HL-60 (cell line): Measurements from ENCODE around the gene SSR2.

Experiments used
- GABPA ChIP-seq: IDR thresholded peaks from 2 replicates; pipeline ENCODE4 v1.6.1; 2012; ENCODE audit warnings: low read depth
- POLR2AphosphoS5 ChIP-seq: IDR thresholded peaks from 2 replicates; pipeline ENCODE4 v1.6.1; 2012; ENCODE audit warnings: low read depth
- TF ChIP-seq, protein P1 (sequence below): IDR thresholded peaks from one replicate; pipeline ENCODE4 v1.5.1; 2011; ENCODE audit warnings: low read length, control low read depth, inconsistent platforms; ENCODE audit not compliant: insufficient read depth

DNA sequence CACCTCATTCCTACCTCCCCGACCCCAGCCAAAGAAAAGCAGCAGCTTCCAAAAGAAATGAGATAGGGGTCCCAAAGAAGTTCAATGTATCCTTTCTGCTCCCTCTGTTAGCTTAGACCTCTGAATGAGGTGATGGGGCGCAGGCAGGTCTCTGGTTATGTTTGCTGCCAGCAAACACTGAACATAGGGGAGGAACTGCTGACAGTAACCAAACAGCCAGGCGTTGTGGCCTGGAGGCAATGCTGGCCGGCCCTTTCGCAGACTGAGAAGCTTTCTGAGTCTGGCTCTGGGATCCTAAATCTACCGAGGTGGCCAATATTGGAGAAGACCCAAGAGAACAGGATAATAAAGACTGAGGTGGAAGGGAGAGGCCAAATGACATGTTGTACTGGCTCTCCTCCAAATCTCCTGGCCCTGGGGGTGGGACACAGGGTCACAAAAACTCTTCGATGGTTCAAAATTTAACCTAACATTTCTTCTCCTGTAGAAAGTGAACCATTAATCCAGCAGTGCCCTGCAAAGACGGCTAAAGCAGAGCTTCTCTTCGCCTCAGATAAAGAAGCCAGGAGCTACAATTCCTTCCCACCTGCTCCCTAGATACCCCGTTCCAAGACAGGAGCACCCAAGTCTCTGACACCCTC is 19.6 kb downstream of the SSR2 start:
- TF ChIP-seq, protein P1, sequence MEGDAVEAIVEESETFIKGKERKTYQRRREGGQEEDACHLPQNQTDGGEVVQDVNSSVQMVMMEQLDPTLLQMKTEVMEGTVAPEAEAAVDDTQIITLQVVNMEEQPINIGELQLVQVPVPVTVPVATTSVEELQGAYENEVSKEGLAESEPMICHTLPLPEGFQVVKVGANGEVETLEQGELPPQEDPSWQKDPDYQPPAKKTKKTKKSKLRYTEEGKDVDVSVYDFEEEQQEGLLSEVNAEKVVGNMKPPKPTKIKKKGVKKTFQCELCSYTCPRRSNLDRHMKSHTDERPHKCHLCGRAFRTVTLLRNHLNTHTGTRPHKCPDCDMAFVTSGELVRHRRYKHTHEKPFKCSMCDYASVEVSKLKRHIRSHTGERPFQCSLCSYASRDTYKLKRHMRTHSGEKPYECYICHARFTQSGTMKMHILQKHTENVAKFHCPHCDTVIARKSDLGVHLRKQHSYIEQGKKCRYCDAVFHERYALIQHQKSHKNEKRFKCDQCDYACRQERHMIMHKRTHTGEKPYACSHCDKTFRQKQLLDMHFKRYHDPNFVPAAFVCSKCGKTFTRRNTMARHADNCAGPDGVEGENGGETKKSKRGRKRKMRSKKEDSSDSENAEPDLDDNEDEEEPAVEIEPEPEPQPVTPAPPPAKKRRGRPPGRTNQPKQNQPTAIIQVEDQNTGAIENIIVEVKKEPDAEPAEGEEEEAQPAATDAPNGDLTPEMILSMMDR = no peak
- TF ChIP-seq POLR2AphosphoS5 (no peak), GABPA (no peak)
